ENCODE results near the gene TMEM40.
"Not testable (repeated sequence)": the region's sequence is repeated elsewhere in the genome, so short reads cannot be mapped to it uniquely, and the experiment has no call there.

The TMEM40 gene

GRCh38 chr3:12716605-12717151 is 42.4 kb downstream of the TMEM40 start:
- no peak for DNase-seq (ENCODE audit: low spot score)

- no peak for DNase-seq (ENCODE audit: low spot score)
Observed at GRCh38 chr3:12714278-12714677, 44.8 kb downstream of the TMEM40 start.

- DNase-seq (ENCODE audit: low spot score): no peak
Observed at GRCh38 chr3:12710062-12710461, 49.0 kb downstream of the TMEM40 start.

- DNase-seq (ENCODE audit: low spot score): no peak
Observed at GRCh38 chr3:12709334-12709733, 49.7 kb downstream of the TMEM40 start.

GRCh38 chr3:12708584-12709192 is 50.4 kb downstream of the TMEM40 start:
- no peak for DNase-seq (ENCODE audit: low spot score)

GRCh38 chr3:12707449-12707848 is 51.6 kb downstream of the TMEM40 start:
- no peak for DNase-seq (ENCODE audit: low spot score)

- DNase-seq (ENCODE audit: low spot score): peak; percentile 71
Observed at GRCh38 chr3:12706504-12707253, 52.4 kb downstream of the TMEM40 start.

- no peak for DNase-seq (ENCODE audit: low spot score)
Observed at GRCh38 chr3:12705981-12706380, 53.1 kb downstream of the TMEM40 start.

- no peak for DNase-seq (ENCODE audit: low spot score)
Observed at GRCh38 chr3:12705374-12705926, 53.6 kb downstream of the TMEM40 start.

- no peak for DNase-seq (ENCODE audit: low spot score)
Observed at GRCh38 chr3:12702501-12702900, 56.6 kb downstream of the TMEM40 start.

GRCh38 chr3:12701601-12702000 is 57.5 kb downstream of the TMEM40 start:
- DNase-seq (ENCODE audit: low spot score): not testable (repeated sequence)

GRCh38 chr3:12700800-12701199 is 58.3 kb downstream of the TMEM40 start:
- DNase-seq (ENCODE audit: low spot score): no peak

- DNase-seq (ENCODE audit: low spot score): no peak
Observed at GRCh38 chr3:12695916-12696315, 63.1 kb downstream of the TMEM40 start.

- DNase-seq (ENCODE audit: low spot score): no peak
Observed at GRCh38 chr3:12695112-12695511, 63.9 kb downstream of the TMEM40 start.

- DNase-seq (ENCODE audit: low spot score): no peak
Observed at GRCh38 chr3:12692444-12692843, 66.6 kb downstream of the TMEM40 start.

- no peak for DNase-seq (ENCODE audit: low spot score)
Observed at GRCh38 chr3:12689997-12690711, 68.9 kb downstream of the TMEM40 start.

GRCh38 chr3:12687948-12688347 is 71.1 kb downstream of the TMEM40 start:
- no peak for DNase-seq (ENCODE audit: low spot score)

- no peak for DNase-seq (ENCODE audit: low spot score)
Observed at GRCh38 chr3:12686096-12686495, 73.0 kb downstream of the TMEM40 start.

Data from cerebellar cortex (tissue), 1 donor.